H1 (cell line): Measurements from ENCODE around the gene RPLP2. TPM values are rescaled to one million over a fixed set of nuclear protein-coding genes. Genes with fewer than 3 reads are reported as not detected.

Experiments used
- CTCF ChIA-PET: fragments of 300-600 bp; sonication (Branson Sonifier 250); formaldehyde crosslinking; loops from one replicate; lab custom pipeline; 2021; ENCODE audit not compliant: partially characterized antibody; lab: Charles Lee
- POLR2A ChIA-PET: fragments of 300-600 bp; sonication (Branson Sonifier 250); formaldehyde crosslinking; loops from one replicate; lab custom pipeline; 2021; ENCODE audit warnings: inconsistent platforms; ENCODE audit not compliant: partially characterized antibody; lab: Charles Lee
- DNase-seq, 2 experiments: peaks; one replicate each; pipeline versions ENCODE4 v3.0.0 to v3.0.0-alpha.2; 2010 to 2022; ENCODE audit warnings: low spot score in 2 of 2, low read depth in 1 of 2, mixed read lengths in 1 of 2
- FAIRE-seq: peaks from 2 replicates; lab custom pipeline; 2011; peaks lifted over from hg19 to GRCh38; lab: Jason Lieb, UNC
- H2AFZ ChIP-seq: 2 replicates; pipeline ENCODE4 v1.8.1; 2012; ENCODE audit warnings: low read length, inconsistent platforms
- H2AK5ac ChIP-seq: 2 replicates; pipeline ENCODE4 v1.6.1; 2013; ENCODE audit warnings: low read depth, low read length
- H2BK120ac ChIP-seq: replicated peaks from 2 replicates; pipeline ENCODE3; 2013; ENCODE audit warnings: low read depth, low read length, inconsistent platforms
- H2BK12ac ChIP-seq: 2 replicates; pipeline ENCODE4 v1.6.1; 2013; ENCODE audit warnings: low read depth, low read length
- H2BK15ac ChIP-seq: 2 replicates; pipeline ENCODE4 v1.6.1; 2013; ENCODE audit warnings: low read length
- H2BK20ac ChIP-seq: 2 replicates; pipeline ENCODE4 v1.6.1; 2013; ENCODE audit warnings: low read length
- H2BK5ac ChIP-seq: 2 replicates; pipeline ENCODE4 v1.6.1; 2013; ENCODE audit warnings: low read depth, low read length
- H3K14ac ChIP-seq: 2 replicates; pipeline ENCODE4 v1.6.1; 2013; ENCODE audit warnings: inconsistent platforms; ENCODE audit not compliant: insufficient read length
- H3K18ac ChIP-seq: 2 replicates; pipeline ENCODE4 v1.6.1; 2013; ENCODE audit warnings: low read length; ENCODE audit errors: extremely low read depth
- H3K23ac ChIP-seq: 2 replicates; pipeline ENCODE4 v1.6.1; 2013; ENCODE audit warnings: inconsistent platforms; ENCODE audit not compliant: insufficient read length
- H3K23me2 ChIP-seq: 2 replicates; pipeline ENCODE4 v1.6.1; 2013; ENCODE audit warnings: low read depth, low read length
- H3K27ac ChIP-seq: 2 replicates; pipeline ENCODE4 v1.6.1; 2011; ENCODE audit warnings: low read depth, low read length, inconsistent platforms
- H3K27me3 ChIP-seq, 4 experiments: replicated peaks in 1 of 4; 1 replicate in 1 of 4; 2 replicates in 3 of 4; pipeline versions ENCODE4 v1.6.1 to v1.8.1; 2011 to 2013; ENCODE audit warnings: low read length in 3 of 4, mild to moderate bottlenecking in 3 of 4, inconsistent platforms in 2 of 4, mixed read lengths in 2 of 4, moderate library complexity in 1 of 4; ENCODE audit not compliant: control insufficient read depth in 3 of 4, insufficient read depth in 3 of 4; ENCODE audit errors: extremely low read depth in 1 of 4
- H3K36me3 ChIP-seq, 4 experiments: 2 replicates each; pipeline versions ENCODE4 v1.6.1 to v1.8.1; 2011 to 2013; ENCODE audit warnings: mild to moderate bottlenecking in 4 of 4, low read length in 3 of 4, moderate library complexity in 2 of 4, control low read depth in 1 of 4, inconsistent platforms in 1 of 4; ENCODE audit not compliant: insufficient read depth in 4 of 4, control insufficient read depth in 2 of 4
- H3K4ac ChIP-seq: replicated peaks from 2 replicates; pipeline ENCODE3; 2013; ENCODE audit warnings: low read length, low read depth, mixed read lengths, inconsistent platforms; ENCODE audit not compliant: insufficient read length
- H3K4me1 ChIP-seq, 4 experiments: replicated peaks in 1 of 4; 1 replicate in 1 of 4; 2 replicates in 3 of 4; pipeline versions ENCODE4 v1.6.1 to v1.8.1; 2011 to 2013; ENCODE audit warnings: low read length in 3 of 4, inconsistent platforms in 2 of 4, mixed read lengths in 1 of 4; ENCODE audit not compliant: insufficient read depth in 4 of 4, control insufficient read depth in 3 of 4
- H3K4me2 ChIP-seq, 2 experiments: 2 replicates each; pipeline versions ENCODE4 v1.6.1 to v1.8.1; 2011 to 2013; ENCODE audit warnings: low read depth in 2 of 2, low read length in 2 of 2, control low read depth in 1 of 2, inconsistent platforms in 1 of 2, mild to moderate bottlenecking in 1 of 2; ENCODE audit not compliant: insufficient read depth in 1 of 2
- H3K4me3 ChIP-seq, 4 experiments: fragments of 200-600, 300-600 bp in 1 of 4; sonication (generic), shearing (Covaris generic), sonication (Bioruptor Twin) in 1 of 4; 2 replicates each; pipeline versions ENCODE4 v1.5.1 to v1.8.1; 2011 to 2016; ENCODE audit warnings: low read length in 4 of 4, low read depth in 3 of 4, control low read depth in 2 of 4, inconsistent platforms in 2 of 4, mild to moderate bottlenecking in 2 of 4, mixed read lengths in 1 of 4, moderate library complexity in 1 of 4; ENCODE audit not compliant: insufficient read depth in 2 of 4; ENCODE audit errors: extremely low read depth in 1 of 4
- H3K56ac ChIP-seq: replicated peaks from 2 replicates; pipeline ENCODE3; 2013; ENCODE audit warnings: low read depth, mild to moderate bottlenecking, mixed read lengths, low read length, inconsistent platforms; ENCODE audit not compliant: insufficient read length
- H3K79me1 ChIP-seq: 2 replicates; pipeline ENCODE4 v1.6.1; 2013; ENCODE audit warnings: low read depth, low read length, control low read depth
- H3K79me2 ChIP-seq, 2 experiments: 2 replicates each; pipeline versions ENCODE4 v1.6.1 to v1.8.1; 2012 to 2013; ENCODE audit warnings: low read length in 2 of 2, mild to moderate bottlenecking in 2 of 2, inconsistent platforms in 1 of 2; ENCODE audit not compliant: insufficient read depth in 2 of 2, control insufficient read depth in 1 of 2
- H3K9ac ChIP-seq, 4 experiments: replicated peaks in 1 of 4; 1 replicate in 1 of 4; 2 replicates in 3 of 4; pipeline versions ENCODE4 v1.6.1 to v1.8.1; 2011 to 2013; ENCODE audit warnings: low read depth in 3 of 4, low read length in 3 of 4, control low read depth in 2 of 4, mild to moderate bottlenecking in 2 of 4, moderate library complexity in 2 of 4, inconsistent platforms in 1 of 4; ENCODE audit errors: extremely low read depth in 1 of 4
- H3K9me3 ChIP-seq, 2 experiments: 2 replicates each; pipeline versions ENCODE4 v1.6.1 to v1.8.1; 2012 to 2013; ENCODE audit warnings: mild to moderate bottlenecking in 2 of 2, moderate library complexity in 2 of 2, control low read depth in 1 of 2, inconsistent platforms in 1 of 2, low read depth in 1 of 2, low read length in 1 of 2, mixed read lengths in 1 of 2; ENCODE audit not compliant: insufficient read depth in 2 of 2
- H4K20me1 ChIP-seq, 2 experiments: replicated peaks in 1 of 2; 2 replicates each; pipeline versions ENCODE3 to v1.8.1; 2011 to 2013; ENCODE audit warnings: inconsistent platforms in 2 of 2, low read length in 2 of 2, mild to moderate bottlenecking in 1 of 2; ENCODE audit not compliant: insufficient read depth in 2 of 2, control insufficient read depth in 1 of 2
- H4K5ac ChIP-seq: 2 replicates; pipeline ENCODE4 v1.6.1; 2013; ENCODE audit warnings: low read length, low read depth, mixed read lengths, inconsistent platforms; ENCODE audit not compliant: insufficient read length
- H4K8ac ChIP-seq: 2 replicates; pipeline ENCODE4 v1.8.0; 2013; ENCODE audit warnings: mild to moderate bottlenecking, moderate library complexity, low read length, inconsistent platforms; ENCODE audit not compliant: insufficient read depth; ENCODE audit errors: extremely low read depth
- H4K91ac ChIP-seq: replicated peaks from 2 replicates; pipeline ENCODE3; 2013; ENCODE audit warnings: low read length, mixed read lengths, inconsistent platforms; ENCODE audit not compliant: insufficient read length
- ASH2L ChIP-seq: fragments of 200-600, 300-600 bp; sonication (generic); IDR thresholded peaks from one replicate; pipeline ENCODE4 v1.7.1; 2017; ENCODE audit warnings: low read length
- BACH1 ChIP-seq: IDR thresholded peaks from 2 replicates; pipeline ENCODE4 v1.6.1; 2012; ENCODE audit warnings: low read length, improper control_type of control experiment
- FOSL1 ChIP-seq: IDR thresholded peaks from 2 replicates; pipeline ENCODE4 v1.6.1; 2011; ENCODE audit warnings: mild to moderate bottlenecking, low read depth, low read length, moderate library complexity; ENCODE audit not compliant: insufficient read depth
- HDAC2 ChIP-seq, 2 experiments: fragments of 300-600 bp in 1 of 2; sonication (generic) in 1 of 2; IDR thresholded peaks; 2 replicates each; pipeline ENCODE4 v1.6.1; 2011 to 2012; ENCODE audit warnings: low read depth in 2 of 2, low read length in 2 of 2, mild to moderate bottlenecking in 2 of 2, moderate library complexity in 2 of 2, borderline replicate concordance in 1 of 2, inconsistent platforms in 1 of 2
- JUN ChIP-seq: IDR thresholded peaks from 2 replicates; pipeline ENCODE4 v1.6.1; 2011; ENCODE audit warnings: low read depth, mild to moderate bottlenecking, improper control_type of control experiment, low read length
- KDM5A ChIP-seq: fragments of 200-600 bp; IDR thresholded peaks from 2 replicates; pipeline ENCODE4 v1.7.1; 2012; ENCODE audit warnings: mild to moderate bottlenecking, low read length, inconsistent platforms, mixed read lengths
- SAP30 ChIP-seq: fragments of 300-600 bp; sonication (generic); IDR thresholded peaks from 2 replicates; pipeline ENCODE4 v1.7.1; 2012; ENCODE audit warnings: low read length, moderate library complexity, mild to moderate bottlenecking, inconsistent platforms; ENCODE audit not compliant: insufficient read depth, insufficient replicate concordance
- SIN3A ChIP-seq, 2 experiments: IDR thresholded peaks in 1 of 2; conservative IDR thresholded peaks in 1 of 2; 2 replicates each; pipeline ENCODE4 v1.6.1; 2011 to 2012; ENCODE audit warnings: low read length in 2 of 2, improper control_type of control experiment in 1 of 2, low read depth in 1 of 2, mild to moderate bottlenecking in 1 of 2
- SIRT6 ChIP-seq: IDR thresholded peaks from one replicate; pipeline ENCODE4 v1.7.1; 2012; ENCODE audit warnings: low read length, inconsistent platforms
- SP4 ChIP-seq: IDR thresholded peaks from 2 replicates; pipeline ENCODE4 v1.6.1; 2012; ENCODE audit warnings: low read length, inconsistent platforms
- TAF1 ChIP-seq: IDR thresholded peaks from 2 replicates; pipeline ENCODE4 v1.6.1; 2011; ENCODE audit warnings: mild to moderate bottlenecking, low read depth, low read length
- YY1 ChIP-seq: IDR thresholded peaks from 2 replicates; pipeline ENCODE4 v1.6.1; 2011; ENCODE audit warnings: low read depth, mild to moderate bottlenecking, low read length
- ZNF274 ChIP-seq: IDR thresholded peaks from 2 replicates; pipeline ENCODE4 v1.7.0; 2012; ENCODE audit warnings: low read length, borderline replicate concordance; ENCODE audit errors: extremely low read depth
- WGBS, 2 experiments: shearing (Covaris generic) in 1 of 2; methylation state at CpG; one replicate each; pipeline versions ENCODE4 v1.1.6 to v1.1.7; 2013 to 2015; ENCODE audit warnings: low lambda C conversion rate in 2 of 2, mixed read lengths in 2 of 2, inconsistent platforms in 1 of 2, low coverage in 1 of 2, missing lambda C conversion rate in 1 of 2; ENCODE audit not compliant: insufficient replicate concordance in 2 of 2, insufficient coverage in 1 of 2, insufficient read length in 1 of 2; ENCODE audit errors: extremely low coverage in 1 of 2, missing lambda C conversion rate in 1 of 2; 5-methylcytosine and 5-hydroxymethylcytosine counted together
- polyA plus RNA-seq, 7 experiments: library from polyadenylated mRNA; depleted of rRNA in 3 of 7; stranded (reverse) in 5 of 7; unstranded in 2 of 7; fragments of >200 nt in 5 of 7; fragments of 200-250 nt in 2 of 7; gene quantifications; 1 replicate in 5 of 7; 2 replicates in 1 of 7; 4 replicates in 1 of 7; pipeline versions ENCODE4 v1.2.1 to v1.2.3, GENCODE V29; 2011 to 2013; ENCODE audit warnings: missing spikeins in 2 of 7, mixed read lengths in 2 of 7
- total RNA-seq: library from RNA; stranded (reverse); fragmentation: NEBNext Ultra II Directional; extraction: Animal tissue kit (Norgen Biotek cat#: 25700); gene quantifications from 2 replicates; pipeline ENCODE4 v1.2.1, GENCODE V29; 2021

The RPLP2 gene
- total and polyA plus RNA-seq, 2 of the 8 experiments (the other 6 are each of a cell fraction or from before 2014, with no cell fraction given), result 1,789 to 2,106 TPM

DNA sequence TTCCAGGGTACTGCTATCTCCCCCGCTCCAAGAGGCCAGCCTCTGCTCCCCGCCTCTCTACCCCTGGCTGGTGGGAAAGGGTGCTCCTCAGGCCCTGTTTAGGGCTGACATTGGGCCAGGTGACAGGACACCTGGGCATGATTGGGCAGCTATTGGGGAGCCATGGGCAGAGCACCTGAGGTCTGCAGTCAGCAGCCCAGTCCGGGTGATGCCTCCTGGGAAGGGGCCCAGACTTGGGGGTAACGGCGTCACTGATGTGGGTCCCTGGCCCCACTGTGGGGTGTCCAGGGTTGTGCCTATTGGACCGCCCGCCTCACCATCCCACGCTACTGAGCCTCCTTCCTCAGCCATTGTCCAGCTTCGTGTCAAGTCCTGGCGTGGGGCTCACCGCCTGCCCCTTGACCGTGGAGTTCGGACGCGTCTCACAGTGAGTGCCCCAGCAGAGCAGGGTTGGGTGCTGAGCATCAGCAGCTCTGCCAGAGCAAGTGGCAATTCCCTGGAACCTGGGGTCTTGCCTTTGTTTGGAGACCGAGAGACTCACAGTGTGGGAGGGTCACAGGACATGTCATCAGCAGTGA is 29.7 kb upstream of the RPLP2 start:
- H4K5ac ChIP-seq, result no peak overlapping the region
- H3K36me3 ChIP-seq, result peaks cover 0 to 3% (median 0%) of the 10 kb centered on the region in 4 experiments; a peak in 2 of 8 replicates
- H2AFZ ChIP-seq, result no peak overlapping the region
- H3K23ac ChIP-seq, result no peak overlapping the region
- peaks cover 13% of the 10 kb centered on the region; the same call in 1 of the 2 replicates for H3K23me2 ChIP-seq
- no peak overlapping the region for H2BK15ac ChIP-seq
- no peak for FAIRE-seq
- peaks cover 3 to 28% (median 18%) of the 10 kb centered on the region in 4 experiments for H3K4me1 ChIP-seq
- H3K27ac ChIP-seq, result no peak overlapping the region
- H2BK120ac ChIP-seq, result no peak overlapping the region
- H3K14ac ChIP-seq, result no peak overlapping the region
- no peak overlapping the region for H3K56ac ChIP-seq
- H2BK20ac ChIP-seq, result no peak overlapping the region
- H3K9me3 ChIP-seq, result no peaks in the 10 kb centered on the region
- peaks cover 7 to 20% of the 10 kb centered on the region in 2 experiments for H4K20me1 ChIP-seq
- POLR2A ChIA-PET, result interaction anchor here (1.6 to 35.3 kb wide), 4 partner anchors 11 to 39 kb away, joined by 4 to 636 read pairs (median 38); partner anchors contain the start of genes CEND1, PIDD1, PNPLA2 and RPLP2
- no peak overlapping the region for H3K18ac ChIP-seq
- no peak for DNase-seq
- H4K8ac ChIP-seq, result no peak overlapping the region
- H3K4me3 ChIP-seq, result no peak overlapping the region
- 0 out of 2 replicates have a peak, but pooled peaks cover 3% of the 10 kb centered on the region for H3K79me1 ChIP-seq
- H2AK5ac ChIP-seq, result no peak overlapping the region
- H3K4me2 ChIP-seq, result no peak overlapping the region
- H2BK5ac ChIP-seq, result no peak overlapping the region
- WGBS, 2 experiments, result 94% methylated on average over 14 of the region's 16 CpGs; no CpG with 5 or more reads in 1 of the 2 experiments
- peaks cover 6 to 18% of the 10 kb centered on the region in 2 experiments; a peak in 3 of 4 replicates for H3K79me2 ChIP-seq
- CTCF ChIA-PET, result interaction anchor here (1.9 kb wide), 1 partner anchor 56 kb away, joined by 6 read pairs; no protein-coding TSS in a partner anchor
- no peak overlapping the region for H4K91ac ChIP-seq
- no peak overlapping the region for H3K9ac ChIP-seq
- no peaks in the 10 kb centered on the region; a peak in 1 of 7 replicates for H3K27me3 ChIP-seq
- H2BK12ac ChIP-seq, result no peak overlapping the region
- H3K4ac ChIP-seq, result no peak overlapping the region
- TF ChIP-seq YY1 (no peak), SIN3A (conservative IDR thresholded peaks at IDR 0.05 in 1 of 2, IDR thresholded peaks at IDR 0.05 in 1 of 2; ENCODE audit: low read depth in 1 of 2, low read length in 2 of 2) (no peak), SP4 (no peak), ZNF274 (no peak), SAP30 (no peak), HDAC2 (IDR thresholded peaks at IDR 0.05; ENCODE audit: borderline replicate concordance in 1 of 2, low read depth in 2 of 2, low read length in 2 of 2) (no peak), JUN (no peak), SIRT6 (no peak), FOSL1 (no peak), ASH2L (no peak), BACH1 (no peak), KDM5A (no peak), TAF1 (no peak)
